NOMO-1 treated with DMSO at 0.1 percent for 48 hours (cell line): ENCODE measurements around the gene LDLRAD2.
"Not testable (repeated sequence)": the region's sequence is repeated elsewhere in the genome, so short reads cannot be mapped to it uniquely, and the experiment has no call there.

Experiments
- DNase-seq: peaks from one replicate; lab custom pipeline; 2025; ENCODE audit not compliant: unreplicated experiment; lab: John Stamatoyannopoulos, UW

LDLRAD2 gene

DNA sequence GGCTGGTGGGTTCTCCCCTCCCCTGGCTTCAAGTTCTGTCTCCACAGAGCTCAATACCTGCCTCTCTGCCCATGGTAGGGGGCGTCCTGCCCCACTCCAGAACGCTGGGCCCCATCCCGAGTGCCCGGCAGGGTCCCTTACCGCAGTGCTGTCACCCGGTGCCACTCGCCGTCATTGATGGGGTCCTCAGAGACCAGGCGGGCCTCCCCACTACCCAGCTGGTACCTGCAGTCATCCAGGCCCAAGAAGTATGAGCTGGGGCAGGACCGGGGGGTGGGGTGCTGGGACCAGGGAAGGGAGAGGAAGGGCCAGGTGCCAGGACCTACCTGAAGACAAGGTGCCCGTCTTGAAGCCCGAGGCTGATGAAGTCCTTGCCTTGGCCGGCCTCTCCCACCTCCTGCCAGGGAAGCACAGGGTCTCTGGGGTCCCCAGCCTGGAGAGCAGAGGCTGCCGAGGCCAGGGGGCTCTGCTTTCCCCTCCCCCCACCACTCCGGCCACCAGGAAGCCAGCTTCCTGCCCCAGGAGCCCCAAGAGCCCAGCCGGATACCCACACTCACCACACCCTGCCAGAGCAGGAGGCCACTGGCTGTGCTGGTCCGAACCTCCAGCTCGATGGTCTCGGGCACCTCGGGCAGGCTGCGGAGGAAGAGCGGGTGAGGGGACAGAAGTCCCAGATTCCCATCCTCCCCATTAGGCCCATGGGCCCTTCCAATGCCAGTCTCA, 12.1 kb downstream of the LDLRAD2 start:
- no peak for DNase-seq

DNA sequence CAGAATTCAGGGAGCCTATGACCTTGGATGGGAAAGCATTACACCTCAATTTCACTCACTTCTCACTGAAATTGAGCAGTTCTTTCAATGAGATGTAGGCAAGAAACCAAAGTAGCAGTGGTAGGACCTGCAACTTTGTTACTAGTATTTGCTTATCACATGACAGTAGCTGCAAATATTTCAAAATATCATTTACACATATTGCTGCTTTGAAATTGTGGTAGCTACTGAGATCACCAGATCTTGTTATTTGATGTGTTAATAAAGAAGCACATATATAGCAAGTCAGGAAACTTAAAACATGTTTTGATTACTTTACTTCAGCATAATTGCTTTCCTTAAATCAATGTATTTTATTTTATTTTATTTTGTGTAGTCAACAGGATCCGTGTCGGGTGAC, 12.9 kb downstream of the LDLRAD2 start:
- DNase-seq, result no peak

DNA sequence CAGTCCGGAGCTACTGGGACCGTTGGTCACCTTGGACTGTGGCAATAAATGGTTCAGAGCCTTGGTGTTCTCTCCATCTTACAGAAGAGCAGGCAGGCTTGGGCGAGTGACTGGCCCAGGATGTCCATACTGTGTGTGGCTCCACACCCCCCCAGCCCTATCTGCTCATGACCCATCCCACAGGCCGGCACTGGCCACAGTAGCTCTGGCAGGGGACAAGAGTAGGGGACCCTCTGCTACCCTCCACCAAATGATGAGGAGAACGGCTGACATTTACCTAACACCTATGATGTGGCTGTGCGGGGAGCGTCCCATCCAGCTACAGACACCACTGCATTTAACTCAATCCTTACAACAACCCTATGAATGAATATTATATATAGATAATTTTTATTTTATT, 13.3 kb downstream of the LDLRAD2 start:
- DNase-seq, result no peak

DNA sequence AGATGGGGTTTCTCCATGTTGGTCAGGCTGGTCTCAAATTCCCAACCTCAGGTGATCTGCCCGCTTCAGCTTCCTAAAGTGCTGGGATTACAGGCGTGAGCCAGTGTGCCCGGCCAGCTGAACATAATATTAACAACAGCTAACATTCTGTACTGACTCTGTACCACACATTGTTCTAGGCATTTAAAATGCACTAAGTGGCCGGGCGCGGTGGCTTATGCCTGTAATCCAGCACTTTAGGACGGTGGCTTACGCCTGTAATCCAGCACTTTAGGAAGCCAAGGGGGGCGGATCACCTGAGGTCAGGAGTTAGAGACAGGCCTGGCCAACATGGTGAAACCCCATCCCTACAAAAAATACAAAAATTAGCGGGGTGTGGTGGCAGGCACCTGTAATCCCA, 14.6 kb downstream of the LDLRAD2 start:
- DNase-seq, result not testable (repeated sequence)

DNA sequence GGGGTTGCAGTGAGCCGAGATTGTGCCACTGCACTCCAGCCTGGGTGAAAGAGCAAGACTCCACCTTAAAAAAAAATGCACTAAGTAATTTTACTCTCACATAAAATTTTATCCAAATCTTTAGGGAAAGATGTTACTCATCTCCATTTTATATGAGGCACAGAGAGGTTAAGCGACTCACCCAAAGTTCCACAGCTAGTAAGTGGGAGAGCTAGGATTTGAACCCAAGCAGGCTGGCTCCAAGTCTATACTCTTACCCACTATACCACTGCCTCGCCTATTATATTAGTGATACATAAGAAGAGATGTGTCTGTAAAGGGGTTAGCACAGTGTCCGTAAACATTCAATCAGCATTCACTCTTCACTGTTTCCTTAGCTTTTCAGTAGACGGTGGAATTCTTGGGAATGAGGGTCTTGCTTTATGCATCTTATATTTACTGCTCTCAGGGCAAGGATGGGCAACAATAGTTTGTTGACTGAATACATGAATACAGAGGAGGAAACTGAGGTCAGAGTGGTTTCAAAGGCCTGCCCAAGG, 15.1 kb downstream of the LDLRAD2 start:
- no peak for DNase-seq

DNA sequence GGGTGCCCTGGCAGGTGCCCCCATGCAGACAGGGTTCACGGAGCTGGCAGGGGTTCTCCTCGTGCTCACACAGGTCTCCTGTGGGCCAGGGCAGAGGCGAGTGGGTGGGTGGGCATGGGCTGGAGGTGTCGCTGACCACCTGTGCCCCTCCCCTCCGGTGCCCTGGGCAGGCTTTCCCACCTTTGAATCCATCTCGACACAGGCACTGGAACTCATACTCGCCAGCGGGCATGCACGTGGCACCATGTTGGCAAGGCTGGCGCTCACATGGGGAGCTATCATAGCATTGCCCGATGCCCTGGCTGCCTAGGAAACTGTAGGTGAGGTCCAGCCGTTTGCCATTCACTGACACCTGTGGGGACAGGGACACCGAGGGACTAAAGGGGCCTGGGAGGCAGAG, 16.0 kb downstream of the LDLRAD2 start:
- no peak for DNase-seq

DNA sequence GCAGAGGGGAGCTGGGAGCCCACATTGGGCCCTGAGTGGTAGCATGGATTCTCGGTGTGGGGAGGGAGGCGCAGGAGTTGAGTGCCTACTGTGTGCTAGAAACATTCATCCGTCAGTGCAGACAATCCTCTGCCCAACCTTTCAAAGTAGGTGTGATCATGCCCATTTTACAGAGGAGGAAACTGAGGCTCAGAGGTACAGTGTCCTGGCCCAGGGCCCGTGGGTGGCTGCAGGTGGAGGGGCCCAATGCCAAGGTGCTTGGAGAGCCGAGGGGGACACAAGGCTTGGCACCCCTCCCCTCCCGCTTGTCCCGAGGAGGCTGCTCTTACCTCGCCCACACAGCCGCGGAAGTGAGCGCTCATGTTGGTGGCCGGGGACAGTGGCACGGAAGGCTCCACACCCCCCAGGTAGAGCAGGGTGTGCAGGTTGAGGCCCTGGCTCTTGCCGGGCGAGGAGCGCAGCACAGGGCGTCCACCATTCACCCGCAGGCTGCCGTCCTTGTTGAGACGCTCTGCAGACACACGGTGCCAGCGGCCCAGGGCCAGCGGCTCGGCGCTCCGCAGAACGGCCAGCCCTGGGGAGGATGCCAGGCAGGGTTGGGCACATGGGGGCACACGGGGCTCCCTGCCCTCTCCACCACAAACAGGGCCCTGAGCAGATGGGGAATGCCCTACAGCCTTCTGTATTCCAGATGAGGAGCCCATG, 16.6 kb downstream of the LDLRAD2 start:
- DNase-seq, result no peak

DNA sequence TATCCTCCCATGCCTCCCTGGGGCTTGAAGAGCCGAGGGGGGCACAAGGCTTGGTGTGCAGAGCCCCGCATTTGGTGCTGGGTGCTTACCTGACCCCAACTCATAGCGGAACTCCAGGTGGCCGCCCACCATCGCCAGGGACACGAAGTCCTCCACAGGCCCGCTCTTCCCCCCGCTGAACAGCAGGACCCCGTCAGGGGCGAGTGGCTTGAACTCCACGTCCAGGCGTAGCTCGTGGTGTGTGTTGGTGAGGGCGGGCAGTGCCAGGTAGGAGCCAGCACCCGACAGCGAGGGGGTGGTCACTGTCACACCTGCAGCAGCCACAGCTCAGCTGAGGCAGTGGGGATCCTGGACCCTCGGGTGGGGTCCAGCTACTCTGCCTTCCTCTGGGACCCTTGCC, 17.2 kb downstream of the LDLRAD2 start:
- DNase-seq, result no peak

DNA sequence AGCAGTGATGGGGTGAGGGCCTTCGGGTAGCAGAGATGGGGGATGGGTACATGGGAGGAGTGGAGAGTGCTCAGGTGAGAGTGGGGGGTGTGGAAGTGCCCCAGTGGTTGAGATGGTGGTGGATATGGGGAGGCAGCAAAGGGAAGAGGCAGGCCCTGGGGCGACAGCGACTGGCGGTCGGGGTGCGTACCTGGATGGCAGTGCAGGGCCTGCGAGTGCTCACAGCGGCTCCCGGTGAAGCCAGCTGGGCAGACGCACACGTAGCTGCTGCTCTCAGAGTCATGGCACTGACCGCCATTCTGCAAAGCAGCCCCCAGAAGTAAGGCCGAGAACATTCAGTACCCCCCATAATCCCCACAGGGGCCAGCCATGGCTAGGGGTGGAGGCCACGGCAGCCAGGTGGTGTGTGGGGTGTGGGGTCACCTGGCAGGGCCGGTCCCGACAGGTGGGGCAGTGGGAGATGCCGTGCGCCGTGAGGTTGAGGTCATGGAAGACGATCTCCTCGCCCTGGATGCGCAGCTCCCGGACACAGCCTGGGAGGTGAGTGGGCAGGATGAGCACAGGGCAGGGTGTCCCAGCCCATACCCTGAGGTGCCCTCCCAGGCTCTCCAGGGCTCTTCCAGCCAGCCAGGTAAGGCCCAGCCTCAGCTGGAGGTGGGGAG, 18.9 kb downstream of the LDLRAD2 start:
- no peak for DNase-seq

DNA sequence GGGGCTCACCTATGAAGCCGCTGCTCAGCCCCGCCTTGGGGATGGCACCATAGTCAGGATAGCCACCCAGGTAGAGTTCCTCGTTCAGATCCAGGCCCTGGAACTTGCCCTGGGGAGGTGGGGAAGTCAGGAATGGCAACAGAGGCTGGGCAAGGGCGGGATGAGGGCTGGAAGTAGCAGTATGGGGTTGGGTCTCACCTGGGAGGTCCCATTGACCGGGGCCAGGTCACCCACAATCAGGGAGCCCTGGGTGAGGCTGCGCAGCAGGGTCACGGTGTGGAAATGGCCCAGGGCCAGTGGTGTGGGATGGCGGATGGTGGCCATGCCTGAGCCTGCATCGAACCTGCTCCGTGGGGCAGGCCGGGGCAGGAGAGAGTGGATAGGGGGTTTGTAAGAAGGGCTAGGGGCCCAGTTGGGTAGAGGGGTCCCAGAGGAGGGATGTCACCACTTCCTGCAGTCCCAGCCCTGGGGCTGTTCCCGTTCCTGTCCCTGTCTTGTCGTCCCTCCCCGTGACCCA, 19.4 kb downstream of the LDLRAD2 start:
- DNase-seq, result no peak

DNA sequence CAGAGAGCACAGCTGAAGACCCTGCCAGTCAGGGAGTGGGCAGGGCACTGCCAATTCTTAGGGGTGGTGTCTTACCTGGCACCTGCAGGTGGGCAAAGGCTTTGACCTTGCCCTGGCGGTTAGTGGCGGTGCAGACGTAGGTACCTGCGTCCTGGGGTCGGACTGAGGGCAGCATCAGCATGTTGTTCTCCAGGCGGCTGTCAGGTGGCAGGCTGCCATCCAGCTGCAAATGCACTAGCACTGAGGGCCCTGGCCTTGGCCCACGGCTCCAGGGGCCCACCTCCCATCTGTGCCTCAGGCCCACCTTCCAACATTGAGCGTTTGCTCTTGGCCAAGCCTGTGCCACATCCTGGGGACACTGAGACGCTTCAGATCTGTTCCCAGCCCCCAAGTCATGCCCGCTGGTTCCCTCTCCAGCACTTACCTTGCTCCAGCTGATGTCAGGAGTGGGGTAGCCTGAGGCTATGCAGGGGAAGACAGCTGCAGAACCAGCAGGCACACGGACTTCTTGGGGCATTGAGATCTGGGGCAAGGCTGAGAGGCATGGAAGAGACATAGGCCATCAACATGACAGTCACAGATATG, 21.4 kb downstream of the LDLRAD2 start:
- no peak for DNase-seq

DNA sequence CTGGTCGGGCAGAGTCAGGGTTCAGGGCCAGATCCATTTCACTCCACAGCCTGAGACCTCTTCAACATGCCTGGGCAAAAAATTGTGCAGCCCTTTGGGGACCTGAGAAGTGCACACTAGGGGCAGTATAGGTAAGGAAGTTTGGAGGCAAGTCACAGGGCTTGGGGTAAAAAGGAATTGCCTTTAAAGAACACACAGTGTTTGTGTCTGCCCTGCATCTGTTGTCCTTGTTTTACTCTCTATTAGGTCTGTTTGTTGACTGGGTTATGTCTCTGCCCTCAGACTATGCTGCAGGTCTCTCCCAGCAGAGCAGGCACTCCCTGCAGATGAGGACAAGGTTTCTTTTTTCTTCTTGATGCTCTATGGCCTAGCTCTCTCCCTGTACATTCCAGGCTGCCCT, 22.0 kb downstream of the LDLRAD2 start:
- DNase-seq, result no peak

DNA sequence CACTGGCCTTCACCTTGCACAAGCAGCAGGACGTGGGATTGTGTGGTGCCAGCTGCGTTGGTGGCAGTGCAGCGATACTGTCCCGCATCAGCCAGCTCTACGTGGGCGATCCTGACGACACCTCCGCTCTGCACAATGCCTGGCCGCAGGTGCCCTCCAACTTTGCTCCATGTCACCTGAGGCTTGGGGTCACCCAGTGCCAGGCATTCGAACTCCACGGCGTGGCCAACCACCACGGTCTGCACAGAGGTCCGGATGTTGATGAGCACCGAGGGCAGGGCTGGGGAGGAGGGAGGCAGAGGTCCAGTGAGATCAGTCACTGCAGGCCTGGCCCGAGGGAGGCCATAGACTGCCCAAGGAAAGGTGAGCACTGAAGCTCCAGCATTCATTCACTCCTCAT, 22.6 kb downstream of the LDLRAD2 start:
- no peak for DNase-seq

DNA sequence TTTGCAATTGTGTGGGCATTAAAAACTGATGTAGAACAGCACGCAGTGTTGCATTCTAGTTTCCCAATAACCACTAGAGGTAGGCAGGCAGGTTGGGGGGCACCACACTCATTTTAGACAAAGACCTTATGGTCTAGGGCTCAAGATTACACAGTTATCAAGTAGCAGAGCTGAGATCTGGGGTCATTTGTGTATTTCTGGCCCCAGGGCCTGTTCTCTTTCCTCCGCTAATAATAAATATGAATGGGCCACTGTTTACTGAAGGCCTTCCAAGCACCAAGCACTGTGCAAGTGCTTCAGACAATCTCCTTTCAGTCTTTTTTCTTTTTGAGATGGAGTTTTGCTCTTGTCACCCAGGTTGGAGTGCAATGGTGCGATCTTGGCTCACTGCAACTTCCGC, 23.9 kb downstream of the LDLRAD2 start:
- no peak for DNase-seq

DNA sequence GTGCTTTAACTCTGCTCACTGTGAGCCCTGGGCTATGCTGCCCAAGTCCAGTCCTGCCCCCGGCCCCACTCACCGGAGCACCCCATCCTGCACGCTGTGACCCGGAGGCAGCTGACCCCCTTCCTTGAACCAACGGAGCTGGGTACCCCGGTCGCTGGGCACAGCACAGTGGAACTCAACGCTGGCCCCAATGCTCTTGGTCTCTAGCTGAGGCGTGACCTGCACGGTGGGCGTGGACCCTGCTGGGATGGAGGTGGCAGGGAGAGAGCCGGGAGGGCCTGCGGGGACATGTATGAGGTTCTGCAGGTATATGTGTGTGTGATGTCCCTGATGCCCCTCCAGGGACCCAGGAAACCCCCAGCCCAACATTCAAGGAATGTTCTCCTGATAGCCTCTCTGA, 24.7 kb downstream of the LDLRAD2 start:
- no peak for DNase-seq

DNA sequence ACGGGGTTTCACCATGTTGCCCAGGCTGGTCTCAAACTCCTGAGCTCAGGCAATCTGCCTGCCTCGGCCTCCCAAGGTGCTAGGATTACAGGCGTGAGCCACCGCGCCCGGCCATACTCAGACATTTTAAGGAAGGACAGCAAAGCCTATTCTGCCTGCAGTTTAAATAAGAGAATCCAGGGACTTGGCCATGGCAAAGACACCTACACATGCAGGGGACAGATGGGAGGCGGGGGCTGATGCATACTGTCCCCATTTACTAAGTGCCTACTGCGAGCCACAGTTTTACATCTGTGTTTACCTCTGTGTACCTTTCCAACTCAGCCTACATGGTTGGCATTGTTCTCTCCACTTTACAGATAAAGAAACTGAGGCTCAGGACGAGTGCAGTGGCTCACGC, 25.4 kb downstream of the LDLRAD2 start:
- no peak for DNase-seq

DNA sequence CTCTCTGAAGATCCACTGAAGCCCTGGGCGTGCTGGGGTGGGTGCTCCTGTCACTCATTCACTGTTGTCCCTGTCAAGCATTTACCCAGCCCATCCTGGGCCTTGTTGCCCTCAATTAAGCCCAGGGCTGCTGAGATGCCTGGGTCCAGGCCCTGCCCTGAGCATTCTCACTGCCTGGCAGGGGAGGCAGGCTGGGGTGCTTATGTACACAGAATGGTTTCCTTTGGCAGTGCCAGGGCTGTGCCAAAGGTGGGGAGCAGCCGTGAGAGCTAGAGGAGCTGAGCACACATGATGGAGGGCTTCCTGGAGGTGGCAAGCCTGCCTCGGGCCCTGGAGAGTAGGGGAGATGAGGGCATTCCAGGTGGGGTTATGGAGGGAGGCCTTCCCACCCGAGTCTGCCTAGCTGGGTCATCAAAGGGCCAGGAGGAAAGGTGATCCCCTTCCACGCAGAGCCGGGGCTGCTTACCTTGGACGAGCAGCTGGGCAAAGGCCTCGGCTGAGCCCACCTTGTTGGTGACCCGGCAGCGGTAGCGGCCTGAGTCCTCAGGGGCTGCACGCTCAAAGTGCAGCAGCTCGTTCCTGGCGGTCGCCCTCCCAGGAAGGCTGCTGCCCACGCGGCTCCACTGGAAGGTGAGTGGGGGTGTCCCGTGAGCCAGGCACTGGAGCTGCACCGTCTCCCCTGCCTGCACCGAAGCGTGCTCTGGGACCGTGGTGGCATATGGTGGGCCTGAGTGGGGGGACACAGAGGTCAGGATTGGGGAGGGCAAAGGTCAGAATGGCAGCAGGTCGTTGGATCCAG, 26.5 kb downstream of the LDLRAD2 start:
- DNase-seq, result no peak

DNA sequence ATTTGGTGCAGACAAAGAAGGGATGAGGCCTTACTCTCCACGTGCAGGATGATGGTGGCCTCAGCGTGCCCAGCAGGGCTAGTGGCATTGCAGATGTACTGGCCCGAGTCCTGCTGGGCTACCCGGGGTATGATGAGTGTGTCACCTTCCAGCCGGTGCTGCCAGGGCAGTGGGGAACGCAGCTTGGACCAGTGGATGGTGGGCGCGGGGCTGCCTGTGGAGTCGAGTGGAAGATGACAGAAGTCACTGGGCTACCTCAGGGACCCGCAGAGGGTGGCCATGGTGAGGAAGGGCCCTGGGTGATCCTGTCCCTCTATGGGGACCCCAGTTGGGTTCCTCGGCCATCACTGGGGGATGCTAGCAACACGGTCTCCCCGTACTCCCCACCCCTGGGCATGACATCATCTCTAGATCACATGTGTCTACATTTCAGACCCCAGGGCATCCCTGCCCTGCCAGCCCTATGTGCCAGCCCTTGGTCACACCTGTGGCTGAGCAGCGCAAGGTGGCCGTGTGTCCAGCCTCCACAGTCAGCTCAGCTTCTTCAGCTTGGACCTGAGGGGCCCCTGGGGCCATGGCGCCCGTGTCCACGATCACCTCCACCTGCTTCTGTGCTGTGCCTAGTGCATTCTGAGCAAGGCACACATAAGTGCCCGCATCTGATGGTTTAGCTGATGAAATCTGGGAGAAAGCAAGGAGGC, 27.4 kb downstream of the LDLRAD2 start:
- DNase-seq, result no peak

DNA sequence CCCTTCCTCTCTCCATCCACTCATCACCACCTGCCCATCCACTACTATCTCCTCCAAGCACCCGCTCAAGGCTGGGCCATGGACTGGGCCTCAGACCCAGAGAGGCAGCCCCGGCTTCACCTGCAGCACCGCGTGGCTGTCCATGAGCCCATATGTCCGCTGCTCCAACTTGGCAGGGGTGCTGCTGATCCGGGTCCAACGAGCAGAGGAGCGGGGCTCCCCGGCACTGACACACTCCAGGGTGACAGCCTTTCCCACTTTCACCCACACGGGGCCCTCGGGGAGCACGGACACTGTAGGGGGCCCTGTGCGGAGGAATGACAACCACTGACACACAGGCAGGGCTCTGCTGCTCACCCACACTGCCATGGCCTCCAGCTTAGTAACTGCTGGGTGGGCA, 28.9 kb downstream of the LDLRAD2 start:
- no peak for DNase-seq

DNA sequence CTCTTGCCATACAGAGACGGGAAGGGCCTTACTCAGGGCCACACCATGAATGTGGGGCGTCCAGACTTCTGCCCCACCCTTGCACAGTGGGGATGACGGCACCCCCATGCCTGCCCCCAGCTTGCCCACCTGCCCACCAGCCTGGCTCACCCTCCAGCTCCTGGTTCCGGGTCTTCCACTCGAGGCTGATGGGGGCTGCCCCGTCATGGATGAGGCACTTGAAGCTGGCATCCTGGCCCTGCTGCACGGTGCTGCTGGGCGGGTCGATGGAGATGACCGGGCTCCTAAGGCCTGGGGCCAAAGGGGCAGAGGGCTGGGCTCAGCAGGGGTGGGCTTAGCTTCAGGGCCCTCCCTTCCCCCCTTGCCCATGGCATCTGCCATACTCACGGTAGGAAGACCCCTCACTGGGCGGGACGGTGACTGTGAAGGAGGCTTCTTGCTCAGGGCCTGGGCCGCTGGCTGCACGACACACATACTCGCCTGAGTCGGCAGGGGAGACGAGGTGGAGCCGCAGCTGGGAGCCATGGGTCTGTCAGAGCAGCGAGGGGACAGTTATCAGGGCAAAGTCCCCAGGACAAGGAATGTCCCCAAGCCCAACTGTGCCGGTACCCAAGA, 29.9 kb downstream of the LDLRAD2 start:
- DNase-seq, result no peak
